ENCODE data around the gene HDGFL1. TPM values are rescaled to one million over a fixed set of nuclear protein-coding genes. Genes with fewer than 3 reads are reported as not detected.

Gene HDGFL1
- total RNA-seq, 1 donor from 2014 or later = not detected

- Histone ChIP-seq H3K4me1 (peaks cover 13% of the 10 kb centered on the region), H3K27ac (no peak overlapping the region), H3K4me3 (no peak overlapping the region), H3K27me3 (no peaks in the 10 kb centered on the region), H3K36me3 (no peaks in the 10 kb centered on the region), H3K9me3 (no peaks in the 10 kb centered on the region)
- intact Hi-C loops (cut with DNase I) = no loop called here
- no peak for DNase-seq (ENCODE audit: extremely low spot score in 2 of 2)
- TF ChIP-seq CTCF (IDR thresholded peaks at IDR 0.05) (no peak), POLR2A (IDR thresholded peaks at IDR 0.05) (no peak), POLR2AphosphoS5 (IDR thresholded peaks at IDR 0.05; ENCODE audit: insufficient read depth in 1 of 2, low read depth in 1 of 2) (no peak)
Measured at GRCh38 chr6:22612236-22612635, 42.9 kb downstream of the HDGFL1 start.

- H3K27me3 ChIP-seq = no peaks in the 10 kb centered on the region
- no peaks in the 10 kb centered on the region for H3K36me3 ChIP-seq
- peaks cover 13% of the 10 kb centered on the region for H3K4me1 ChIP-seq
- no peak overlapping the region for H3K4me3 ChIP-seq
- H3K9me3 ChIP-seq = no peaks in the 10 kb centered on the region
- no peak for DNase-seq (ENCODE audit: extremely low spot score in 2 of 2)
- no peak overlapping the region for H3K27ac ChIP-seq
- intact Hi-C loops (cut with DNase I) = no loop called here
- TF ChIP-seq POLR2AphosphoS5 (IDR thresholded peaks at IDR 0.05; ENCODE audit: insufficient read depth in 1 of 2, low read depth in 1 of 2) (no peak), POLR2A (IDR thresholded peaks at IDR 0.05) (no peak), CTCF (IDR thresholded peaks at IDR 0.05) (no peak)
Measured at GRCh38 chr6:22613051-22613450, 43.7 kb downstream of the HDGFL1 start.

- no peaks in the 10 kb centered on the region for H3K36me3 ChIP-seq
- H3K9me3 ChIP-seq = no peaks in the 10 kb centered on the region
- no peaks in the 10 kb centered on the region for H3K27me3 ChIP-seq
- no peak for DNase-seq (ENCODE audit: extremely low spot score in 2 of 2)
- TF ChIP-seq CTCF (IDR thresholded peaks at IDR 0.05) = no peak
- TF ChIP-seq POLR2A (IDR thresholded peaks at IDR 0.05) = no peak
- no peak for TF ChIP-seq POLR2AphosphoS5 (IDR thresholded peaks at IDR 0.05; ENCODE audit: insufficient read depth in 1 of 2, low read depth in 1 of 2)
- H3K4me3 ChIP-seq = no peak overlapping the region
- no peak overlapping the region for H3K27ac ChIP-seq
- intact Hi-C loops (cut with DNase I) = no loop called here
- peaks cover 13% of the 10 kb centered on the region for H3K4me1 ChIP-seq
Measured at GRCh38 chr6:22613695-22614094, 44.3 kb downstream of the HDGFL1 start.

- Histone ChIP-seq H3K4me3 (no peak overlapping the region), H3K27ac (no peak overlapping the region), H3K36me3 (no peaks in the 10 kb centered on the region), H3K27me3 (no peaks in the 10 kb centered on the region), H3K4me1 (peaks cover 13% of the 10 kb centered on the region), H3K9me3 (no peaks in the 10 kb centered on the region)
- TF ChIP-seq POLR2AphosphoS5 (IDR thresholded peaks at IDR 0.05; ENCODE audit: insufficient read depth in 1 of 2, low read depth in 1 of 2) = no peak
- no peak for TF ChIP-seq POLR2A (IDR thresholded peaks at IDR 0.05)
- no peak for TF ChIP-seq CTCF (IDR thresholded peaks at IDR 0.05)
- no peak for DNase-seq (ENCODE audit: extremely low spot score in 2 of 2)
- intact Hi-C loops (cut with DNase I) = no loop called here
Measured at GRCh38 chr6:22614547-22614946, 45.2 kb downstream of the HDGFL1 start.

GRCh38 chr6:22621028-22621427 is 51.7 kb downstream of the HDGFL1 start:
- no peak for DNase-seq (ENCODE audit: extremely low spot score in 2 of 2)
- intact Hi-C loops (cut with DNase I) = no loop called here
- H3K27ac ChIP-seq = no peak overlapping the region
- H3K4me3 ChIP-seq = no peak overlapping the region
- no peaks in the 10 kb centered on the region for H3K27me3 ChIP-seq
- TF ChIP-seq POLR2A (IDR thresholded peaks at IDR 0.05) = no peak
- no peak for TF ChIP-seq POLR2AphosphoS5 (IDR thresholded peaks at IDR 0.05; ENCODE audit: insufficient read depth in 1 of 2, low read depth in 1 of 2)
- no peak for TF ChIP-seq CTCF (IDR thresholded peaks at IDR 0.05)
- no peaks in the 10 kb centered on the region for H3K36me3 ChIP-seq
- no peaks in the 10 kb centered on the region for H3K4me1 ChIP-seq
- no peaks in the 10 kb centered on the region for H3K9me3 ChIP-seq

Measured in vagina (tissue), 2 donors.